Kidney (tissue), 14 donors: ENCODE measurements around the gene CMTM7. TPM values are rescaled to one million over a fixed set of nuclear protein-coding genes. Genes with fewer than 3 reads are reported as not detected.

Source experiments
- DNase-seq, 5 donors: peaks; one replicate each; pipeline ENCODE4 v3.0.0-alpha.2; 2013 to 2020
- FAIRE-seq: peaks from 2 replicates; lab custom pipeline; 2012; peaks lifted over from hg19 to GRCh38; lab: Jason Lieb, UNC
- H3K27ac ChIP-seq, 2 donors: one replicate each; pipeline ENCODE4 v1.7.0; 2013; ENCODE audit warnings: low read depth in 2 of 2, low read length in 2 of 2, inconsistent platforms in 1 of 2
- H3K27me3 ChIP-seq: one replicate; pipeline ENCODE4 v1.7.1; 2013; ENCODE audit warnings: low read length, inconsistent platforms; ENCODE audit not compliant: control insufficient read depth, insufficient read depth
- H3K36me3 ChIP-seq, 3 donors: one replicate each; pipeline versions ENCODE4 v1.7.0 to v1.7.1; 2013; ENCODE audit warnings: low read length in 3 of 3, control low read depth in 1 of 3, inconsistent platforms in 1 of 3; ENCODE audit not compliant: insufficient read depth in 3 of 3, control insufficient read depth in 2 of 3
- H3K4me1 ChIP-seq, 3 donors: one replicate each; pipeline versions ENCODE4 v1.7.0 to v1.7.1; 2013; ENCODE audit warnings: low read length in 3 of 3, inconsistent platforms in 1 of 3, low read depth in 1 of 3; ENCODE audit not compliant: control insufficient read depth in 2 of 3, insufficient read depth in 2 of 3
- H3K4me3 ChIP-seq, 3 donors: one replicate each; pipeline versions ENCODE4 v1.7.0 to v1.8.1; 2013; ENCODE audit warnings: low read length in 3 of 3, control low read depth in 1 of 3, inconsistent platforms in 1 of 3
- H3K9ac ChIP-seq, 3 donors: one replicate each; pipeline versions ENCODE4 v1.7.0 to v1.7.1; 2013; ENCODE audit warnings: low read length in 3 of 3, control low read depth in 1 of 3, inconsistent platforms in 1 of 3
- H3K9me3 ChIP-seq, 3 donors: one replicate each; pipeline versions ENCODE4 v1.7.0 to v1.7.1; 2013; ENCODE audit warnings: low read length in 3 of 3, control low read depth in 1 of 3, inconsistent platforms in 1 of 3; ENCODE audit not compliant: control insufficient read depth in 2 of 3, insufficient read depth in 1 of 3
- intact Hi-C: fragments of 100-400 bp; cut with DNase I; formaldehyde crosslinking; loops from one replicate; pipeline ENCODE4 v1.11.1; 2022
- polyA plus RNA-seq: library from polyadenylated mRNA; stranded (reverse); fragments of 350-450 nt; fragmentation: Illumina TruSeq; extraction: RNeasy Lipid Tissue Mini Kit (QIAGEN cat#74804); gene quantifications from one replicate; pipeline ENCODE4 v1.2.3, GENCODE V29; 2014; ENCODE audit warnings: low read depth, low replicate concordance; ENCODE audit not compliant: insufficient read depth
- total RNA-seq: library from RNA; stranded (reverse); fragmentation: NEBNext Ultra II Directional; extraction: Animal tissue kit (Norgen Biotek cat#: 25700); gene quantifications from one replicate; pipeline ENCODE4 v1.2.1, GENCODE V29; 2021
- TF ChIP-seq, protein P1 (sequence below): IDR thresholded peaks from 3 replicates; pipeline ENCODE4 v1.5.1; 2012; ENCODE audit warnings: mild to moderate bottlenecking, moderate library complexity, borderline replicate concordance; ENCODE audit not compliant: insufficient read depth; ENCODE audit errors: extremely low read depth
- donor health status: control.
- donor health status: control.
- donor health status: control.
- donor health status: control.
- donor health status: control.
- donor health status: DM: yes; HTN: yes; CAD: no.
- donor health status: Normal renal cell carcinoma (clear cell type).

Gene CMTM7
- total and polyA plus RNA-seq, 2 donors from 2014 or later: 26.0 to 38.2 TPM

DNA sequence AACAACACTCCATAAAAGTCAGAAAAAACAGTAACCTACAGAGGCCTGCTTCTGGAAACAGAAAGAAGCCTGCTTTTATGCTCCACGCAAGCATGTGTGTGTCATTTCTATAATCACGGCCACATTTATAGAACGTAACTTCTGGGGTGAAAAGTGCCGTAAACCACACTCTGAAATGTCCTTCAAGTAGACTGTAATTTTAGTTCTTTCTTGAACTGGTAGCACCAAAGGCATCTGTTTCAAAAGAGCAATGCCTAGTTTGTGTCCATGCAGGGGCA lies 19.5 kb upstream of the CMTM7 start:
- TF ChIP-seq, protein P1, sequence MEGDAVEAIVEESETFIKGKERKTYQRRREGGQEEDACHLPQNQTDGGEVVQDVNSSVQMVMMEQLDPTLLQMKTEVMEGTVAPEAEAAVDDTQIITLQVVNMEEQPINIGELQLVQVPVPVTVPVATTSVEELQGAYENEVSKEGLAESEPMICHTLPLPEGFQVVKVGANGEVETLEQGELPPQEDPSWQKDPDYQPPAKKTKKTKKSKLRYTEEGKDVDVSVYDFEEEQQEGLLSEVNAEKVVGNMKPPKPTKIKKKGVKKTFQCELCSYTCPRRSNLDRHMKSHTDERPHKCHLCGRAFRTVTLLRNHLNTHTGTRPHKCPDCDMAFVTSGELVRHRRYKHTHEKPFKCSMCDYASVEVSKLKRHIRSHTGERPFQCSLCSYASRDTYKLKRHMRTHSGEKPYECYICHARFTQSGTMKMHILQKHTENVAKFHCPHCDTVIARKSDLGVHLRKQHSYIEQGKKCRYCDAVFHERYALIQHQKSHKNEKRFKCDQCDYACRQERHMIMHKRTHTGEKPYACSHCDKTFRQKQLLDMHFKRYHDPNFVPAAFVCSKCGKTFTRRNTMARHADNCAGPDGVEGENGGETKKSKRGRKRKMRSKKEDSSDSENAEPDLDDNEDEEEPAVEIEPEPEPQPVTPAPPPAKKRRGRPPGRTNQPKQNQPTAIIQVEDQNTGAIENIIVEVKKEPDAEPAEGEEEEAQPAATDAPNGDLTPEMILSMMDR: no peak
- Histone ChIP-seq H3K4me3 (no peak overlapping the region), H3K9me3 (no peaks in the 10 kb centered on the region), H3K36me3 (no peaks in the 10 kb centered on the region), H3K4me1 (no peaks in the 10 kb centered on the region), H3K27me3 (no peaks in the 10 kb centered on the region), H3K9ac (no peak overlapping the region), H3K27ac (no peak overlapping the region)
- no peak for FAIRE-seq
- intact Hi-C loops: no loop called here
- no peak for DNase-seq

- Histone ChIP-seq H3K27ac (no peak overlapping the region), H3K4me3 (no peak overlapping the region), H3K27me3 (no peaks in the 10 kb centered on the region), H3K9ac (no peak overlapping the region), H3K4me1 (no peaks in the 10 kb centered on the region), H3K9me3 (no peaks in the 10 kb centered on the region), H3K36me3 (no peaks in the 10 kb centered on the region)
- FAIRE-seq (no peak), DNase-seq (no peak)
- intact Hi-C loops: no loop called here
- TF ChIP-seq, protein P1: no peak
Measured at GRCh38 chr3:32373276-32373675, 18.4 kb upstream of the CMTM7 start.

DNA sequence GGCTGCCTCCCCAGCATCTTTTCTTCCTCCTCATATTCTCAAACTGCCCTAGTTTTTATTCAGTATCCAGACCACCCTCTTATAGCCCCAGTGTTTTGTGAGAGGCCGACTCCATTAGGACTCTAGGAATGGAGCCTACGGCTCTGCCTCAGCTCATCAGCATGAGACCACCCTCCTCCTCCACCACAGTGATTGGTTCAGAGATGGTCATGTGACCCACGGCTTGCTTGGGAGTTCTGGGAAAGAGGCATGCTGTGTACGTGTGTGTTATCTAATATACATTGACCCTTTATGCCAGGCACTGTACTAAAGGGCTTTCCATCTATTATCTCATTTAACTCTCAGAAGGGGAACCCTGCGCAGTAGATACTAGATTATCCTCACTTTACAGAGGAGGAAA lies 17.8 kb upstream of the CMTM7 start:
- Histone ChIP-seq H3K36me3 (no peaks in the 10 kb centered on the region), H3K27ac (no peak overlapping the region), H3K4me3 (no peak overlapping the region), H3K4me1 (no peaks in the 10 kb centered on the region), H3K9me3 (no peaks in the 10 kb centered on the region), H3K27me3 (no peaks in the 10 kb centered on the region), H3K9ac (no peak overlapping the region)
- intact Hi-C loops: no loop called here
- FAIRE-seq: no peak
- TF ChIP-seq, protein P1: no peak
- DNase-seq: no peak
